Pulmonary artery endothelial cell (primary cell): Measurements from ENCODE around the gene TMC4. TPM values are rescaled to one million over a fixed set of nuclear protein-coding genes. Genes with fewer than 3 reads are reported as not detected.

Experiments
- DNase-seq: peaks from one replicate; pipeline ENCODE4 v3.0.0-alpha.2; 2011; ENCODE audit warnings: low read depth, low spot score
- total RNA-seq: library from RNA; depleted of rRNA; stranded (reverse); fragments of >200 nt; gene quantifications from 2 replicates; pipeline ENCODE4 v1.2.3, GENCODE V29; 2014

TMC4 gene
- total RNA-seq, 1 donor from 2014 or later = 0.86 TPM

- DNase-seq = no peak
Measured at GRCh38 chr19:54133312-54133956, 39.5 kb downstream of the TMC4 start.

- DNase-seq = no peak
Measured at GRCh38 chr19:54129617-54129996, 43.4 kb downstream of the TMC4 start.

DNA sequence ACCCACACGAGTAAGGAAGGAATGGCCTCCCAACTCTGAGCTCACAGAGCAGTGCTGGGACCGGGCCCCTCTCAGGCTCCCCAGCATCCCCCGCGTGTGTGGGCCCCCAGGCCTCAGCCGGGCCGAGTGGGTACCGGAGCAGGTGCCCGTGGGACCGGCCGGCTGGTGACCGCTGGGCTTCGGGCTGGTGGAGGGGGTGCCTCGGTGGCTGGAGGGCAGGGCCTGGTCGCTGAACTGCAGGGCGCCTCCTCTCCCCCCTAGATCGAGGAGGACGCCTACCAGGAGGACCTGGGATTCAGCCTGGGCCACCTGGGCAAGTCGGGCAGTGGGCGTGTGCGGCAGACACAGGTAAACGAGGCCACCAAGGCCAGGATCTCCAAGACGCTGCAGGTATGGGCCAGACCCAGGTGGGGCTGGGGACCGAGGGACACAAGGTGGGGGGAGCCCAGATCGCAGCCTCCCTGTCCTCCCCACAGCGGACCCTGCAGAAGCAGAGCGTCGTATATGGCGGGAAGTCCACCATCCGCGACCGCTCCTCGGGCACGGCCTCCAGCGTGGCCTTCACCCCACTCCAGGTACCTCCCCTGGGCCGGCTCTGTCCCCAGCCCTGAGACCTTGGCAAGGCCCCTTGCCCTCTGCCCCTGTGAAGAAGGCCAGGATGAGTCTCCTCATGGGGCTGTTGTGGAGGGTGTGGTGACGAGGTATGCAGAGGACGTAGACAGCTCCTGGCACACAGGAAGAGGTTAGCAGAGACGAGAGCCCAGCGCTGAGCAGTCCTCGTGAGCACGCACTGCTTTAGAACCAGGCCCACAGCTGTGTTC lies 44.0 kb downstream of the TMC4 start:
- DNase-seq = no peak

GRCh38 chr19:54128441-54128725 lies 44.6 kb downstream of the TMC4 start:
- DNase-seq = no peak

DNA sequence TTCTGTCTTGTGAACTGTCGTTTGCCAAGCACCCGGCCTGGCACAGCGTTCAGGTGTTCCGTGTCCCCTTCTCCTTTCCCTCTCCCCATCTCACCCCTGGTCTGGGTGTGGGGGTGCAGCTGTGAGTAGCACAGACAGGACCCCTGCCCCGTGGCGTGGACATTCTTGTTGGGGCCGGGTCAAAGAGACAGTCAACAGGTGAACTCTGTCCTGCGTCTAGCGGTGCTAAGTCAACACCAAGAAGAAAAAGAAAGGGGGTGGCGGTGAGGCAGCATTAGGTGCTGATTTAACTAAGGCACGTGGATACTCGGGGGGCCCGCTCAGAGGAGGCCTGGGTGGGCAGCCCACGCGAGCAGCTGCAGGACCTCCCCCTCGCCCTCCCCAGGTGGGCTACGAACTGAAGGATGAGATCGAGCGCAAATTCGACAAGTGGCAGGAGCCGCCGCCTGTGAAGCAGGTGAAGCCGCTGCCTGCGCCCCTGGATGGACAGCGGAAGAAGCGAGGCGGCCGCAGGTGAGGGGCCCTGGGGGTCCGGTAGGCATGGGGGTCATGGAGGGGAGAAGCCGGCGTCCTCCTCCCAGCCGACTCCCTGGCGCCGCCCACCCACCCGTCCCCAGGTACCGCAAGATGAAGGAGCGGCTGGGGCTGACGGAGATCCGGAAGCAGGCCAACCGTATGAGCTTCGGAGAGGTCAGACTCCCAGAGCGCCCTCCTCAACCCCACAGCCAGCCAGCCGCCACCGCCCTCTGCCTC lies 45.1 kb downstream of the TMC4 start:
- no peak for DNase-seq

GRCh38 chr19:54125713-54126112 lies 47.2 kb downstream of the TMC4 start:
- DNase-seq = no peak

DNA sequence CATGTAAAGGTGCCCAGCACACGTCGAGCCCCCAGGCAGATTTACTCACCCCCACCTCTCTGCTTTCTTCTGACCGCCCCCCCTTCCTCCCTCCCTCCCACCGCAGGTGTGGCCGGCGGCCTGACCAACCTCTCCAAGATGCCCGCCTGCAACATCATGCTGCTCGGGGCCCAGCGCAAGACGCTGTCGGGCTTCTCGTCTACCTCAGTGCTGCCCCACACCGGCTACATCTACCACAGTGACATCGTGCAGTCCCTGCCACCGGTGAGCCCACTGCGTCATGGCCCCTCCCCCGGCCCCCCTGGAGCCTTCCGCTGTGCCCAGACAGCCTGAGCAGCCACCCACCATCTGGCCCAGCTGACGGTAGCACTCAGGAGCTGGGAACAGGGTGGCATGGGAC lies 48.6 kb downstream of the TMC4 start:
- no peak for DNase-seq

DNA sequence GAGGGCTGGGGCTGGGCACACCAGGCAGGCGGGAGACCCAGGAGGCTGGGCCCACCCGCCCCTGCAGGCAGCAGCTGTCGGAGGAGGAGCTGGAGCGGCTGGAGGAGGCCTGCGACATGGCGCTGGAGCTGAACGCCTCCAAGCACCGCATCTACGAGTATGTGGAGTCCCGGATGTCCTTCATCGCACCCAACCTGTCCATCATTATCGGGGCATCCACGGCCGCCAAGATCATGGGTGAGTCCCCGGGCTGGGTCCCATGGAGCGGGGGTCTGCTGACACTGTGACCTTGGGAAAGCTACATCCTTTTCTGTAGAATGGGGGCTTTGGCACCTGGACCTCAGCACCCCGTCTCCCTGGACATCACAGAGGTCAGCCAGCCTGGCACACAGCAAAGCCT lies 49.3 kb downstream of the TMC4 start:
- no peak for DNase-seq

- DNase-seq = no peak
Measured at GRCh38 chr19:54121259-54121658, 51.7 kb downstream of the TMC4 start.

DNA sequence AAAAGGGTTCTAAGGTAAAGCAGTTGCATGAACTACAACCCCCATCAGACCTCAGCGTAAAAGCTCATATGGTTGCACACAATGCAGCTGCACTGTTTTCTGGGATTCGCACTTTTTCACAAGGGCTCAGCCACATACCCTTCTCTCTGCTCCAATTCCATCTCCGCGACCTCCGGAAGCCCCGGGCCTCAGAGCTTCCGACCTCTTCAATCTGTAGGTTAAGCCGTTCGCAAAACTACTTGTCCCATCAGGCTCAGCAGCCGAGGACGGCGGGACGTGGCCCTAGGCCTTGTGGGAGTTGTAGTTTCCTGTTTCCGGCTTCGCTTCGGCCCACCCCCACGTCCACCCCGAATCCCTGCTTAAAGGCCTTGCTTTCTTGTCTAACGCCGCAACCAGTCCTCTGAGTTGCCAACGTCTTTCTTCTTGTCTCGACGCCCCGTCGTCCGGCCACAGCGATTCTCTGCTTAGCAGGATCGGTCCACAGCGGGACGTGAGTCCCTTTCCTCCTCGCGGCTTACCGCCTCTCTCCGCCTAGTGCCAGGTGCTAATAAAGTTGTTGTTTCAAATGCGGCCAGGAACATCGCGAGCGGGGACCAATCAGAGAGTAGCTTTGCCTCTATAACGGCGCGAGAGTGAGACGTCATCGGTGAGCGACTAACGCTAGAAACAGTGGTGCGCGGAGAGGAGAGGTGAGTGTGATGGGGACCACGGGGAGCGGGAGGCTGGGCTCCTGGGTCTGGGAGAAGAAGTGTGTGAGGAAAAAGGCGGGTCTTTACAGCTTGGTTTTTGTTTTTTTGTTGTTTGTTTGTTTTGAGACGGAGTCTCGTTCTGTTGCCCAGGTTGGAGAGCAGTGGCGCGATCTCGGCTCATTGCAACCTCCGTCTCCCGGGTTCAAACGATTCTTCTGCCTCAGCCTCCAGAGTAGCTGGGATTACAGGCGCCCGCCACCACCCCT lies 57.6 kb downstream of the TMC4 start, which contains the start of the genes PRPF31 and TFPT:
PRPF31 (plus strand) TSS at position 646 of the 955 bp plus-strand sequence. CDS start 2,525 bp downstream, outside the sequence.
TFPT (minus strand) TSS at position 549 of the 955 bp plus-strand sequence; CDS start at position 161, 388 bp downstream.
- peak; percentile 94 for DNase-seq

DNA sequence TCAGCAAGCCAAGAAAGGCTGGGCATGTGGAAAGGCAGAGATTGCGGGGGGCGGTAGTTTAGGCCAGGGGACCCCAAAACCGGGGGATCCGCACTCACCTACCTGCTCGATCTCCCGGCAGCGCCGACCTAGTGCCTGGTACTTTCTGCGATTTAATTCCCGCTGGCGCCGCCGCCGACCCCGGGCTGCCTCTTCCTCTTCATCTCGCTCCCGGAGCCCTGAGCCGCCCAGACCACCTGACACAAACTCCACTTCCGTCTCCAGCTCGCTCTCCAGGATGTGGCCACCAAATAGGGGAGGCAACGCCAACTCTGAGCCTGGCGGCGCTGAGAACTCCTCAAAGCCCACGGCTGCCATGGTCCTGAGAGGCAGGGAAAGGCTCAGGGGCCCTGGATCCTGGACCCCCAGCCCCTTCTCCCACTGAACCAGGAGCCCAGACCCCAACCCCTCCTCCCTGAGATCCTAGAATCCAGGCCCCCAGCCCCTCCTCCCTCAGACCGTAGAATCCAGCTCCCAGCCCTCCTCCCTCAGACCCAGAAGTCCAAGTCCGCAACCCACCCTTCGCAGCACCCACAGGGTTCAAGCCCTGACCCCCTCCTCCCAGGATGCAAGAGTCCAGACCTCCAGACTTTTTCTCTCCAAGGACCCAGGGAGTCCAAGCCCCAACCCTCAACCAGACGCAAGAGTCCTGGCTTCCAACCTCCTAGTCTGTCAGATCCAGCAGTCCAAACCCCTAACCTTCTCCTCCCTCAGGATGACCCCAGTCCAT lies 58.4 kb downstream of the TMC4 start:
- no peak for DNase-seq

Other genes with a start within 250 kb of the TMC4 start
- gene CACNG8, start 210.2 kb downstream of the TMC4 start, total RNA-seq = 0.42 and 1.4 TPM in 2 replicates
- 1.8 and 3.1 TPM in 2 replicates for gene CACNG6, start 181.5 kb downstream of the TMC4 start, total RNA-seq
- not detected in 2 replicates for gene VSTM1, start 109.3 kb downstream of the TMC4 start, total RNA-seq
- not detected in 2 replicates for gene TARM1, start 91.8 kb downstream of the TMC4 start, total RNA-seq
- 0.07 TPM in 1 of 2 replicates, not detected in the other for gene OSCAR, start 72.4 kb downstream of the TMC4 start, total RNA-seq
- gene NDUFA3, start 70.3 kb downstream of the TMC4 start, total RNA-seq = 20.7 and 22.5 TPM in 2 replicates
- gene TFPT, start 57.5 kb downstream of the TMC4 start, total RNA-seq = 15.0 and 22.8 TPM in 2 replicates
- gene PRPF31, start 57.4 kb downstream of the TMC4 start, total RNA-seq = 81.6 and 99.8 TPM in 2 replicates
- 8.8 and 14.5 TPM in 2 replicates for gene CNOT3, start 35.4 kb downstream of the TMC4 start, total RNA-seq
- 5.3 and 7.6 TPM in 2 replicates for gene LENG1, start 13.4 kb downstream of the TMC4 start, total RNA-seq
- 35.5 and 63.1 TPM in 2 replicates for gene MBOAT7, start 16.4 kb upstream of the TMC4 start, total RNA-seq
- 58.7 and 65.7 TPM in 2 replicates for gene TSEN34, start 18.1 kb upstream of the TMC4 start, total RNA-seq
- gene RPS9, start 27.7 kb upstream of the TMC4 start, total RNA-seq = 1,456 and 2,816 TPM in 2 replicates
- not detected in 2 replicates for gene LILRB3, start 49.8 kb upstream of the TMC4 start, total RNA-seq
- not detected in 2 replicates for gene LILRA6, start 69.6 kb upstream of the TMC4 start, total RNA-seq
- gene LILRB5, start 84.1 kb upstream of the TMC4 start, total RNA-seq = not detected in 2 replicates
- not detected in 2 replicates for gene LILRB2, start 108.0 kb upstream of the TMC4 start, total RNA-seq
- not detected in 2 replicates for gene LILRA5, start 140.0 kb upstream of the TMC4 start, total RNA-seq
- not detected in 2 replicates for gene LILRA4, start 166.0 kb upstream of the TMC4 start, total RNA-seq
- gene LAIR1, start 191.8 kb upstream of the TMC4 start, total RNA-seq = not detected in 2 replicates
- not detected in 2 replicates for gene TTYH1, start 242.3 kb upstream of the TMC4 start, total RNA-seq